HG03108 (cell line): ENCODE measurements around the gene EXOC3L4.
"Not testable (repeated sequence)": the region's sequence is repeated elsewhere in the genome, so short reads cannot be mapped to it uniquely, and the experiment has no call there.

Experiments used
- ATAC-seq: cut with Tn5 transposase; IDR thresholded peaks from one replicate; pipeline ENCODE4 v1.9.1; 2021; ENCODE audit warnings: moderate library complexity; ENCODE audit not compliant: unreplicated experiment

EXOC3L4 gene

GRCh38 chr14:103142026-103142425 lies 47.5 kb downstream of the EXOC3L4 start:
- no peak for ATAC-seq

GRCh38 chr14:103142721-103143302 lies 48.3 kb downstream of the EXOC3L4 start:
- ATAC-seq: no peak

GRCh38 chr14:103143506-103143905 lies 49.0 kb downstream of the EXOC3L4 start:
- ATAC-seq: no peak

DNA sequence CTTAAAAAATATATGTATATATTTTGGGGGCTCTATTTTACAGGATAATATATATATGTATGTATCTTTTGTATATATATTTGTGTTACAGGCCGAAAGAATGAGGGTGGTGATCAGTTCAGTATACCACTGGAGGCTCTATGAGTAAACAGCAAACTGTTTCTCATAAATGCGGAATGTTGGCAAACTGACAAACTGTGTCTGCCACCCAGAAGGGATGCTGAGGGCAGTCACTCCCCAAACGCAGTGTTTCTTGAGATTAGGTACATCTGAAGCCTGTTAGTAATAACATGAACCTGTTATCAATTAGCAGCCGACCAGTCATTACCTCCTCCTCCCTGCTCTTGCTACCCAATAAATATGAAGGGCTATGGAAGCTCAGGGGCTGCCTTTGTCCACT lies 49.6 kb downstream of the EXOC3L4 start:
- no peak for ATAC-seq

GRCh38 chr14:103146141-103146709 lies 51.7 kb downstream of the EXOC3L4 start:
- ATAC-seq: no peak

GRCh38 chr14:103149351-103150237 lies 55.1 kb downstream of the EXOC3L4 start:
- ATAC-seq: no peak

GRCh38 chr14:103151270-103151945 lies 56.9 kb downstream of the EXOC3L4 start:
- no peak for ATAC-seq

DNA sequence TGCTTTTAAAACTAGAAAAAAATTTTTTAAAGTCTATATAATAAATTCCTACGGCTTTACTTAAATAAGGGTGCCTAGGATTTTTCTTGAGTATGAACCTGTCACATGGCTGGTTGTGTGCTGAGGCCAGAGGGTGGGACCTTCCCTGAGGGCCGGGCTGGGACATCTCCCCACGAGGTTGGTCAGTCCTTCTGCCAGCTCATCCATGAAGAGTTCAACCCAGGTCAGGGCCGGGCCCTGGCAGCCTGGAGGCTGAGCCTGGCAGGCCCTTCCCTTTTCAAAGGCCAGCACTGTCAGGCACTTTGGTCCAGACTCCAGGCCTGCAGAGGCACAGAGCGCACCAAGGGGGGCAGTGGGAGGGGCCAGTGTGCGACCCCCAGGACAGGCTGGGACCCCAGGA lies 60.5 kb downstream of the EXOC3L4 start:
- no peak for ATAC-seq

GRCh38 chr14:103155416-103155815 lies 60.9 kb downstream of the EXOC3L4 start:
- not testable (repeated sequence) for ATAC-seq

DNA sequence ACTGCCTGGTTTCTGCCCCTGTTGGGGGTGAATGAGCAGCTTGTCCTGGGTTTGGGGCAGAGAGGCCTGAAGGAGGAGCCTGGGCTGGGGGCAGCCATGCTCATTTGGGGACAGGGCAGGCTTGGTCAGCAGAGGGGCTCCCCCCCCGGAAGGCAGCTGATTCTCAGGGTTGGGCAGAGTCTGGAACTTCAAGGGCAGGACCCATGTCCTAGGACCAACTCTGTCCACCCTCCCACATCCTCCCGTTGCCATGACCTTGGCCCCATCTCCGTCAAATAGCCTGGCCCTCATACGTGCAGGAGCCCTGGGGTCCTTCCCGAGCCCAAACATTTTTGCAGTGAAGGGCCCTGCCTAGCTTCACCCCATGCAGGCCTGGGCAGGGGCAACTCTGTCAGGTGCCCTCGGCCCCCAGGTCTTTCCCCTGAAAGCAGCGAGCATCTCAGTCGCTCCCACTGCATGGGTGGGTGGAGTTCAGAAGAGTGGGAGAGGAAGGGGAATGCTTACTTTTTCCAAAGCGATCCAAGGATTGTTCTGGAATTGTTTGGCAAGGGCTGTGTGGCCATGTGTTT lies 61.4 kb downstream of the EXOC3L4 start:
- ATAC-seq: no peak

DNA sequence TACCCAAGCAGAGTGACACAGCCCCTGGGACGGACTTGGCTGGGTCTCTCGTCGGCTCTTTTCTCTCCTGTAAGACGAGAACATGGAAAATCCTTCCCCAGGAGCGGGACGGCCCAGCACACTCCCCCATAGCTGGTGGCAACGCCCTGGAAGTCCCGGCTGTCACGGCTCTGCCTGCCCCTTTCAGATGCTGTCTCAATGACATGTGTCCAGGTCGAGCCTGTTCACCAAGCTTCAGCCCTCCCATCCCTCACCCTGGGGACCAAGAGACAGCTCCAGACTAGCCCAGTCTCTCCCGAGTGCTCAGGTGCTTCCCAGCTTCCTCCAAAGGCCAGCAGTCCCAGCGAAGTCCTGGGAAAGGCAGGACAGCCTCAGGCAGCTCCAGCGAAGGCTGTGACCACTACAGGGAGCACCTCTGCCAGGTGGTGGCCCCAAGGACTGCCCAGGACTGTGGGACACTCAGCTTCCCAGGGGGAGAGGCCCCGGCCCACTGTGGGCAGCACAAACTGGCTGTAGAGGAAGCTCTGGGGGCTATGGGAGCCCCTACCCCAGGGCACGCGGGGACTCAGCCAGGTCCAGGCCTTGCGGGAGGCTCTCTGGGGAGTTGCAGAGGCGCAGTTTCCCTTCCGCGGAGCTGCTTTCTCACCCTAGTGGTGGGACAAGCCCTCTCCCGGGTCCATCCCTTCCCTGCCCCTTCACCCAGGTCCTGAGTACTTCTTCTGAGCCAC lies 62.3 kb downstream of the EXOC3L4 start:
- no peak for ATAC-seq

GRCh38 chr14:103157969-103158368 lies 63.4 kb downstream of the EXOC3L4 start:
- ATAC-seq: no peak

GRCh38 chr14:103158688-103159087 lies 64.2 kb downstream of the EXOC3L4 start:
- no peak for ATAC-seq
